DOHH2 (cell line): ENCODE data around the gene NASP.

ENCODE experiments used
- H3F3A ChIP-seq: fragments of 200-600 bp; sonication (generic), shearing (Covaris generic); 2 replicates; pipeline ENCODE4 v1.6.0; 2016; ENCODE audit warnings: antibody characterized with exemption, mild to moderate bottlenecking; ENCODE audit not compliant: control insufficient read depth, insufficient read depth
- H3K27ac ChIP-seq: fragments of 200-600 bp; sonication (generic); 2 replicates; pipeline ENCODE4 v1.5.1; 2014; ENCODE audit warnings: low read depth, mild to moderate bottlenecking, low read length, moderate library complexity
- H3K27me3 ChIP-seq: fragments of 200-600 bp; sonication (generic); 2 replicates; pipeline ENCODE4 v1.6.1; 2014; ENCODE audit warnings: mild to moderate bottlenecking, low read length, mixed read lengths; ENCODE audit not compliant: control insufficient read depth
- H3K36me3 ChIP-seq: fragments of 200-600 bp; sonication (generic); 2 replicates; pipeline ENCODE4 v1.6.1; 2014; ENCODE audit warnings: mild to moderate bottlenecking, low read length, moderate library complexity, mixed read lengths; ENCODE audit not compliant: control insufficient read depth
- H3K4me1 ChIP-seq: fragments of 200-600 bp; sonication (generic); 2 replicates; pipeline ENCODE4 v1.6.1; 2014; ENCODE audit warnings: mild to moderate bottlenecking, low read length, mixed read lengths; ENCODE audit not compliant: control insufficient read depth
- H3K4me2 ChIP-seq: fragments of 200-600 bp; sonication (generic); 2 replicates; pipeline ENCODE4 v1.6.0; 2014; ENCODE audit warnings: mild to moderate bottlenecking, low read length, moderate library complexity
- H3K4me3 ChIP-seq: fragments of 200-600 bp; sonication (generic); 2 replicates; pipeline ENCODE4 v1.5.1; 2014; ENCODE audit warnings: mild to moderate bottlenecking, low read length, mixed read lengths
- H3K79me2 ChIP-seq: fragments of 200-600 bp; sonication (generic); 2 replicates; pipeline ENCODE4 v1.6.1; 2014; ENCODE audit warnings: mild to moderate bottlenecking, low read length, mixed read lengths; ENCODE audit not compliant: control insufficient read depth
- H3K9me2 ChIP-seq: fragments of 200-600 bp; sonication (generic); replicated peaks from 2 replicates; pipeline ENCODE4 v1.6.1; 2014; ENCODE audit warnings: mild to moderate bottlenecking, low read length, mixed read lengths; ENCODE audit not compliant: control insufficient read depth
- H3K9me3 ChIP-seq: fragments of 200-600 bp; sonication (generic); 2 replicates; pipeline ENCODE4 v1.6.1; 2014; ENCODE audit warnings: antibody characterized with exemption, low read length, mixed read lengths; ENCODE audit not compliant: control insufficient read depth, insufficient read depth
- H4K20me1 ChIP-seq: fragments of 200-600 bp; sonication (generic); 2 replicates; pipeline ENCODE4 v1.6.0; 2014; ENCODE audit warnings: low read depth, mild to moderate bottlenecking, antibody characterized with exemption, low read length, moderate library complexity; ENCODE audit not compliant: control insufficient read depth, insufficient read depth
- EZH2phosphoT487 ChIP-seq: fragments of 200-600 bp; sonication (generic); IDR thresholded peaks from 2 replicates; pipeline ENCODE4 v1.6.1; 2017; ENCODE audit warnings: borderline replicate concordance, mild to moderate bottlenecking, antibody characterized with exemption, low read length, moderate library complexity, mixed read lengths
- TF ChIP-seq, protein P1 (sequence below): fragments of 200-600 bp; sonication (generic); IDR thresholded peaks from one replicate; pipeline ENCODE4 v1.5.1; 2014; ENCODE audit warnings: antibody characterized with exemption, mild to moderate bottlenecking, low read depth, low read length; ENCODE audit not compliant: poor library complexity, severe bottlenecking

Gene NASP

DNA sequence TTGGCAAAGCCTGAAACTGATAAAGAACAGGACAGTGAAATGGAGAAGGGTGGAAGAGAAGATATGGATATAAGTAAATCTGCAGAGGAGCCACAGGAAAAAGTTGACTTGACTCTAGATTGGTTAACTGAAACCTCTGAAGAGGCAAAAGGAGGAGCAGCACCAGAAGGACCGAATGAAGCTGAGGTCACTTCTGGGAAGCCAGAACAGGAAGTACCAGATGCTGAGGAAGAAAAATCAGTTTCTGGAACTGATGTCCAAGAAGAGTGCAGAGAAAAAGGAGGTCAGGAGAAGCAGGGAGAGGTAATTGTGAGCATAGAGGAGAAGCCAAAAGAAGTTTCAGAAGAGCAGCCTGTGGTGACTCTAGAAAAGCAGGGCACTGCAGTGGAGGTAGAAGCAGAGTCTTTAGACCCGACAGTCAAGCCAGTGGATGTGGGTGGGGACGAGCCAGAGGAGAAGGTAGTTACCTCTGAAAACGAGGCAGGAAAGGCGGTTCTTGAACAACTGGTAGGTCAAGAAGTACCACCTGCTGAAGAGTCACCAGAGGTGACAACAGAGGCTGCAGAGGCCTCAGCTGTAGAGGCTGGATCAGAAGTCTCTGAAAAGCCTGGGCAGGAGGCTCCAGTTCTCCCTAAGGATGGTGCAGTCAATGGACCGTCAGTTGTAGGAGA, 23.7 kb downstream of the NASP start:
- Histone ChIP-seq H3F3A (peaks cover 15% of the 10 kb centered on the region), H3K4me1 (peaks cover 34% of the 10 kb centered on the region), H4K20me1 (peaks cover 8% of the 10 kb centered on the region; the same call in 1 of the 2 replicates), H3K27me3 (no peaks in the 10 kb centered on the region), H3K4me3 (no peak overlapping the region), H3K9me3 (no peaks in the 10 kb centered on the region), H3K36me3 (peaks cover 92% of the 10 kb centered on the region), H3K9me2 (no peaks in the 10 kb centered on the region), H3K27ac (no peak overlapping the region), H3K4me2 (no peak overlapping the region), H3K79me2 (peaks cover 83% of the 10 kb centered on the region)
- TF ChIP-seq, protein P1, sequence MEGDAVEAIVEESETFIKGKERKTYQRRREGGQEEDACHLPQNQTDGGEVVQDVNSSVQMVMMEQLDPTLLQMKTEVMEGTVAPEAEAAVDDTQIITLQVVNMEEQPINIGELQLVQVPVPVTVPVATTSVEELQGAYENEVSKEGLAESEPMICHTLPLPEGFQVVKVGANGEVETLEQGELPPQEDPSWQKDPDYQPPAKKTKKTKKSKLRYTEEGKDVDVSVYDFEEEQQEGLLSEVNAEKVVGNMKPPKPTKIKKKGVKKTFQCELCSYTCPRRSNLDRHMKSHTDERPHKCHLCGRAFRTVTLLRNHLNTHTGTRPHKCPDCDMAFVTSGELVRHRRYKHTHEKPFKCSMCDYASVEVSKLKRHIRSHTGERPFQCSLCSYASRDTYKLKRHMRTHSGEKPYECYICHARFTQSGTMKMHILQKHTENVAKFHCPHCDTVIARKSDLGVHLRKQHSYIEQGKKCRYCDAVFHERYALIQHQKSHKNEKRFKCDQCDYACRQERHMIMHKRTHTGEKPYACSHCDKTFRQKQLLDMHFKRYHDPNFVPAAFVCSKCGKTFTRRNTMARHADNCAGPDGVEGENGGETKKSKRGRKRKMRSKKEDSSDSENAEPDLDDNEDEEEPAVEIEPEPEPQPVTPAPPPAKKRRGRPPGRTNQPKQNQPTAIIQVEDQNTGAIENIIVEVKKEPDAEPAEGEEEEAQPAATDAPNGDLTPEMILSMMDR = no peak
- no peak for TF ChIP-seq EZH2phosphoT487

DNA sequence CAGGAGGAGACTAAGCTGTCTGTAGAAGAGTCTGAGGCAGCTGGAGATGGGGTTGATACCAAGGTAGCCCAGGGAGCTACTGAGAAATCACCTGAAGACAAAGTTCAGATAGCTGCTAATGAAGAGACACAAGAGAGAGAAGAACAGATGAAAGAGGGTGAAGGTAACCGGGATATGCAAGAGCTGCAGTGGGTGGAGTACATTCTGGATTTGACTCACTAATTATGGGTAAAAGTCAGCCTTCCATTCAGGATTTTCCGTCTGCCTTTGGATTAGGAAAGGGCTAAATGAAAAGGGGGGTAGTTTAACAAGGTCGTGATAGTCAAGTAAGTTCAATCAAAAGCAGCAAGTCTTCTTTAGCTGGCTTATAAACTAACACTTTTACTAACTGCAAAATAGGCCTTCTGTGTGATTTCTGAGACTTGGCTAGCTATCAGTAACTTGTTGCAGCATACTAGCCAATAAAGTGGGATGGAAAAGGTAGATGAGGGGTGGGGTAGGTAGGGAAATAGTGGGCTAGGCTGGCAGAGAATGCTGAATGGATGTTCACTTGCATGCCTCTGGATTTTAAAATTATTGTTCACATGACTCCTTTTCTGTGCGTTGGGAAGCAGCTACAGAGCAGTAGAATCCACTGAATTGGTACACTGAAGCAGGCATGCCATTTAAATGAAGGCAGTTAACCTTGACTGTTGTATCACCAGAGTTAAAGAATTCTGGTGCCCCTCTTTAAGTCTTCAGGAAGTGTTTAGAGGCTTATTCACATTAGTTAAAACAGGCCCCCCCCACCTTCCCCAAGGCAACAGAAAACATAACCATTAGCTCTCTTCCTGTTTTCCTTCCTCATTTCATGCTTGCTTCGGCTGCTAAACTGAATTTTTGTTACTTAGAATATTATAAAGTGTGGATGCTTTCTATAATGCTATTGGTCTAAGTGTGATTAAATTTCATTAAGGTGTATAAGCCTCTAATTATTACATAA, 24.6 kb downstream of the NASP start:
- peaks cover 93% of the 10 kb centered on the region for H3K36me3 ChIP-seq
- no peaks in the 10 kb centered on the region for H3K9me3 ChIP-seq
- H4K20me1 ChIP-seq = peaks cover 4% of the 10 kb centered on the region; the same call in 1 of the 2 replicates
- H3K27ac ChIP-seq = no peak overlapping the region
- no peak for TF ChIP-seq EZH2phosphoT487
- TF ChIP-seq, protein P1 = no peak
- H3F3A ChIP-seq = peaks cover 15% of the 10 kb centered on the region
- H3K4me2 ChIP-seq = no peak overlapping the region
- peaks cover 43% of the 10 kb centered on the region for H3K4me1 ChIP-seq
- H3K4me3 ChIP-seq = no peak overlapping the region
- no peaks in the 10 kb centered on the region for H3K9me2 ChIP-seq
- no peaks in the 10 kb centered on the region for H3K27me3 ChIP-seq
- peaks cover 79% of the 10 kb centered on the region for H3K79me2 ChIP-seq

GRCh38 chr1:45610589-45611226, 26.9 kb downstream of the NASP start:
- H3F3A ChIP-seq = peaks cover 34% of the 10 kb centered on the region
- peaks cover 94% of the 10 kb centered on the region for H3K36me3 ChIP-seq
- TF ChIP-seq, protein P1 = no peak
- TF ChIP-seq EZH2phosphoT487 = no peak
- no peaks in the 10 kb centered on the region for H3K9me2 ChIP-seq
- H3K79me2 ChIP-seq = peaks cover 62% of the 10 kb centered on the region
- H3K4me2 ChIP-seq = no peak overlapping the region
- H3K27ac ChIP-seq = no peak overlapping the region
- no peak overlapping the region for H3K4me3 ChIP-seq
- H3K27me3 ChIP-seq = no peaks in the 10 kb centered on the region
- peaks cover 9% of the 10 kb centered on the region; the same call in 1 of the 2 replicates for H4K20me1 ChIP-seq
- H3K9me3 ChIP-seq = no peaks in the 10 kb centered on the region
- H3K4me1 ChIP-seq = peaks cover 65% of the 10 kb centered on the region
